ENCODE measurements around the gene TRMT1.

- TF ChIP-seq CTCF (IDR thresholded peaks at IDR 0.05): no peak
- peak in 1 of 2 donors; percentile 44 for TF ChIP-seq POLR2AphosphoS5 (IDR thresholded peaks at IDR 0.05; ENCODE audit: insufficient read depth in 1 of 2, low read depth in 1 of 2)
Measured at GRCh38 chr19:13076320-13076719, 40.2 kb downstream of the TRMT1 start.
